HG02571 (cell line): Measurements from ENCODE around the gene HOXA6.

ENCODE experiments used
- ATAC-seq: cut with Tn5 transposase; IDR thresholded peaks from one replicate; pipeline ENCODE4 v1.9.1; 2021; ENCODE audit warnings: mild to moderate bottlenecking, moderate library complexity; ENCODE audit not compliant: unreplicated experiment

The HOXA6 gene

GRCh38 chr7:27152816-27153442 is 5.4 kb upstream of the HOXA6 start:
- ATAC-seq = no peak

- no peak for ATAC-seq
These were observed 4.6 kb upstream of the HOXA6 start, which contains the start of gene HOXA3 for GRCh38 chr7:27151931-27152815. TSS of gene HOXA3 (minus strand) at chr7:27152583. CDS start at chr7:27110640, 41,943 bp downstream.

- no peak for ATAC-seq
These were observed 3.9 kb upstream of the HOXA6 start for GRCh38 chr7:27151341-27151930.

GRCh38 chr7:27150568-27151340 is 3.2 kb upstream of the HOXA6 start:
- ATAC-seq = peak; percentile 87

GRCh38 chr7:27149842-27150567 is 2.4 kb upstream of the HOXA6 start:
- ATAC-seq = no peak

- no peak for ATAC-seq
These were observed 1.4 kb upstream of the HOXA6 start for GRCh38 chr7:27148756-27149641.

- no peak for ATAC-seq
These were observed 619 bp upstream of the HOXA6 start for GRCh38 chr7:27148031-27148755.

GRCh38 chr7:27146491-27147198 is 929 bp downstream of the HOXA6 start:
- no peak for ATAC-seq

- no peak for ATAC-seq
These were observed 1.6 kb downstream of the HOXA6 start for GRCh38 chr7:27145914-27146412.

- ATAC-seq = no peak
These were observed 2.2 kb downstream of the HOXA6 start for GRCh38 chr7:27145165-27145913.

GRCh38 chr7:27144781-27145164 is 2.8 kb downstream of the HOXA6 start:
- no peak for ATAC-seq

- ATAC-seq = no peak
These were observed 3.4 kb downstream of the HOXA6 start for GRCh38 chr7:27143950-27144780.

- ATAC-seq = no peak
These were observed 4.3 kb downstream of the HOXA6 start, which contains the start of gene HOXA5 for GRCh38 chr7:27143023-27143949. TSS of gene HOXA5 (minus strand) at chr7:27143681. CDS start at chr7:27143607, 74 bp downstream.

- ATAC-seq = no peak
These were observed 5.0 kb downstream of the HOXA6 start for GRCh38 chr7:27142580-27143022.

- ATAC-seq = no peak
These were observed 5.5 kb downstream of the HOXA6 start for GRCh38 chr7:27141923-27142579.
